Measurements from ENCODE around the gene KRTAP12-3. TPM values are rescaled to one million over a fixed set of nuclear protein-coding genes. Genes with fewer than 3 reads are reported as not detected.
"Not testable (repeated sequence)": the region's sequence is repeated elsewhere in the genome, so short reads cannot be mapped to it uniquely, and the experiment has no call there.

The KRTAP12-3 gene
- total RNA-seq, 1 donor from 2014 or later: not detected

GRCh38 chr21:44684077-44684476 lies 26.3 kb downstream of the KRTAP12-3 start:
- no peaks in the 10 kb centered on the region for H3K36me3 ChIP-seq (ENCODE audit: insufficient read depth, low read length)
- FAIRE-seq (no peak), DNase-seq (ENCODE audit: low read depth) (no peak)
- H3K4me3 ChIP-seq (ENCODE audit: insufficient read depth, low read depth, low read length): no peak overlapping the region
- Mint-ChIP-seq H3K9me3 (ENCODE audit: unreplicated experiment) (peaks cover 6% of the 10 kb centered on the region), H3K4me3 (ENCODE audit: unreplicated experiment) (no peak overlapping the region), H3K27ac (ENCODE audit: unreplicated experiment) (no peak overlapping the region), H3K4me1 (ENCODE audit: low read depth, unreplicated experiment) (peaks cover 5% of the 10 kb centered on the region), H3K27me3 (ENCODE audit: low read depth, unreplicated experiment) (peaks cover 73% of the 10 kb centered on the region), H3K36me3 (ENCODE audit: low read depth, unreplicated experiment) (peaks cover 8% of the 10 kb centered on the region)
- H3K9ac ChIP-seq (ENCODE audit: low read length): no peak overlapping the region
- TF ChIP-seq EZH2 (IDR thresholded peaks at IDR 0.05; ENCODE audit: insufficient read depth, low read length) (no peak), CTCF (IDR thresholded peaks at IDR 0.05; ENCODE audit: insufficient read depth, low read depth, low read length) (no peak)
- H3K4me2 ChIP-seq (ENCODE audit: low read length): no peak overlapping the region
- H3K27me3 ChIP-seq (ENCODE audit: insufficient read depth, low read length): peaks cover 10% of the 10 kb centered on the region
- H4K20me1 ChIP-seq (ENCODE audit: insufficient read depth, low read length): no peaks in the 10 kb centered on the region
- H3K9me3 ChIP-seq (ENCODE audit: insufficient read depth, low read depth, low read length): no peaks in the 10 kb centered on the region
- no peaks in the 10 kb centered on the region for H3K79me2 ChIP-seq (ENCODE audit: insufficient read depth, low read length)
- H3K4me1 ChIP-seq (ENCODE audit: insufficient read depth, low read length): no peaks in the 10 kb centered on the region
- no peak overlapping the region for H3K27ac ChIP-seq (ENCODE audit: low read depth, low read length)
- no peak overlapping the region for H2AFZ ChIP-seq (ENCODE audit: low read depth, low read length)

GRCh38 chr21:44684483-44684882 lies 26.8 kb downstream of the KRTAP12-3 start:
- Histone ChIP-seq H3K4me2 (ENCODE audit: low read length) (no peak overlapping the region), H4K20me1 (ENCODE audit: insufficient read depth, low read length) (no peaks in the 10 kb centered on the region), H3K27me3 (ENCODE audit: insufficient read depth, low read length) (peaks cover 10% of the 10 kb centered on the region), H3K27ac (ENCODE audit: low read depth, low read length) (no peak overlapping the region), H3K4me3 (ENCODE audit: insufficient read depth, low read depth, low read length) (no peak overlapping the region), H3K4me1 (ENCODE audit: insufficient read depth, low read length) (no peaks in the 10 kb centered on the region), H3K9ac (ENCODE audit: low read length) (no peak overlapping the region), H2AFZ (ENCODE audit: low read depth, low read length) (no peak overlapping the region), H3K36me3 (ENCODE audit: insufficient read depth, low read length) (no peaks in the 10 kb centered on the region), H3K9me3 (ENCODE audit: insufficient read depth, low read depth, low read length) (no peaks in the 10 kb centered on the region), H3K79me2 (ENCODE audit: insufficient read depth, low read length) (no peaks in the 10 kb centered on the region)
- Mint-ChIP-seq H3K27ac (ENCODE audit: unreplicated experiment) (no peak overlapping the region), H3K4me3 (ENCODE audit: unreplicated experiment) (no peak overlapping the region), H3K9me3 (ENCODE audit: unreplicated experiment) (peaks cover 6% of the 10 kb centered on the region), H3K36me3 (ENCODE audit: low read depth, unreplicated experiment) (peaks cover 8% of the 10 kb centered on the region), H3K27me3 (ENCODE audit: low read depth, unreplicated experiment) (peaks cover 70% of the 10 kb centered on the region), H3K4me1 (ENCODE audit: low read depth, unreplicated experiment) (peaks cover 5% of the 10 kb centered on the region)
- TF ChIP-seq CTCF (IDR thresholded peaks at IDR 0.05; ENCODE audit: insufficient read depth, low read depth, low read length): no peak
- TF ChIP-seq EZH2 (IDR thresholded peaks at IDR 0.05; ENCODE audit: insufficient read depth, low read length): no peak
- DNase-seq (ENCODE audit: low read depth) (no peak), FAIRE-seq (no peak)

- FAIRE-seq; H3K27me3 ChIP-seq (ENCODE audit: insufficient read depth, low read length); H4K20me1 ChIP-seq (ENCODE audit: insufficient read depth, low read length); H3K36me3 Mint-ChIP-seq (ENCODE audit: low read depth, unreplicated experiment); H3K4me3 ChIP-seq (ENCODE audit: insufficient read depth, low read depth, low read length); H3K27ac Mint-ChIP-seq (ENCODE audit: unreplicated experiment); H2AFZ ChIP-seq (ENCODE audit: low read depth, low read length); H3K4me1 Mint-ChIP-seq (ENCODE audit: low read depth, unreplicated experiment); H3K4me3 Mint-ChIP-seq (ENCODE audit: unreplicated experiment); H3K4me1 ChIP-seq (ENCODE audit: insufficient read depth, low read length); H3K27ac ChIP-seq (ENCODE audit: low read depth, low read length); H3K4me2 ChIP-seq (ENCODE audit: low read length); H3K9ac ChIP-seq (ENCODE audit: low read length); H3K9me3 ChIP-seq (ENCODE audit: insufficient read depth, low read depth, low read length); H3K9me3 Mint-ChIP-seq (ENCODE audit: unreplicated experiment); H3K36me3 ChIP-seq (ENCODE audit: insufficient read depth, low read length); H3K79me2 ChIP-seq (ENCODE audit: insufficient read depth, low read length); DNase-seq (ENCODE audit: low read depth): not testable (repeated sequence)
- peaks cover 68% of the 10 kb centered on the region for H3K27me3 Mint-ChIP-seq (ENCODE audit: low read depth, unreplicated experiment)
These were observed 27.3 kb downstream of the KRTAP12-3 start for GRCh38 chr21:44685050-44685449.

Measured in astrocyte (in vitro differentiated cells and primary cell).